Measurements from ENCODE around the gene UTP4.
A peak's percentile ranks its signal among the peaks of the same experiment; 100 is the strongest.

Gene UTP4

GRCh38 chr16:69194488-69194887 is 62.0 kb downstream of the UTP4 start:
- no peak overlapping the region for H3K4me3 ChIP-seq
- H3K27ac ChIP-seq, result no peak overlapping the region

GRCh38 chr16:69195369-69196029 is 63.0 kb downstream of the UTP4 start:
- no peak overlapping the region for H3K4me3 ChIP-seq
- H3K27ac ChIP-seq, result no peak overlapping the region

GRCh38 chr16:69197573-69197972 is 65.1 kb downstream of the UTP4 start:
- no peak overlapping the region for H3K4me3 ChIP-seq
- H3K27ac ChIP-seq, result no peak overlapping the region

- H3K27ac ChIP-seq, result peak overlapping the region in 1 of 21 experiments; percentile 11
- H3K4me3 ChIP-seq, result no peak overlapping the region
Measured at GRCh38 chr16:69199382-69199781, 66.9 kb downstream of the UTP4 start.

GRCh38 chr16:69201291-69201690 is 68.8 kb downstream of the UTP4 start:
- Histone ChIP-seq H3K4me3 (no peak overlapping the region), H3K27ac (peak overlapping the region in 2 of 21 experiments; percentile 16 to 24)

GRCh38 chr16:69201787-69202186 is 69.3 kb downstream of the UTP4 start:
- no peak overlapping the region for H3K4me3 ChIP-seq
- H3K27ac ChIP-seq, result peak overlapping the region in 6 of 21 experiments; percentile 6 to 36 (median 20)

GRCh38 chr16:69204172-69204571 is 71.7 kb downstream of the UTP4 start:
- H3K4me3 ChIP-seq, result no peak overlapping the region
- H3K27ac ChIP-seq, result peak overlapping the region in 7 of 21 experiments; percentile 2 to 54 (median 13)

- no peak overlapping the region for H3K4me3 ChIP-seq
- H3K27ac ChIP-seq, result no peak overlapping the region
Measured at GRCh38 chr16:69209735-69210134, 77.3 kb downstream of the UTP4 start.

- Histone ChIP-seq H3K27ac (no peak overlapping the region), H3K4me3 (no peak overlapping the region)
Measured at GRCh38 chr16:69217433-69217832, 85.0 kb downstream of the UTP4 start.
